Heart right ventricle (tissue), 16 donors: ENCODE measurements around the gene CD81. TPM values are rescaled to one million over a fixed set of nuclear protein-coding genes. Genes with fewer than 3 reads are reported as not detected.
"Not testable (repeated sequence)": the region's sequence is repeated elsewhere in the genome, so short reads cannot be mapped to it uniquely, and the experiment has no call there.

Experiments used
- ATAC-seq, 8 donors: fragments of 200-7000 bp; cut with Tn5 transposase; one replicate each; pipeline ENCODE4 v1.9.1; 2020; ENCODE audit warnings: mild to moderate bottlenecking in 8 of 8, moderate library complexity in 8 of 8, moderate number of reproducible peaks in 1 of 8
- DNase-seq, 2 donors: peaks; one replicate each; pipeline ENCODE4 v3.0.0-alpha.2; 2020
- H3K27ac ChIP-seq, 10 donors: fragments of 200-600 bp; sonication (generic) in 2 of 10; one replicate each; pipeline versions ENCODE4 v1.5.0 to v1.8.0; 2020 to 2022; ENCODE audit warnings: mild to moderate bottlenecking in 3 of 10
- H3K27me3 ChIP-seq, 7 donors: fragments of 200-600 bp; one replicate each; pipeline ENCODE4 v1.8.0; 2021 to 2022; ENCODE audit warnings: mild to moderate bottlenecking in 2 of 7
- H3K36me3 ChIP-seq, 9 donors: fragments of 200-600 bp; sonication (generic) in 1 of 9; one replicate each; pipeline versions ENCODE4 v1.5.0 to v1.8.0; 2020 to 2022; ENCODE audit warnings: mild to moderate bottlenecking in 2 of 9
- H3K4me1 ChIP-seq, 9 donors: fragments of 200-600 bp; sonication (generic) in 1 of 9; one replicate each; pipeline versions ENCODE4 v1.5.0 to v1.8.0; 2020 to 2022; ENCODE audit warnings: mild to moderate bottlenecking in 4 of 9
- H3K4me3 ChIP-seq, 10 donors: fragments of 200-600 bp; sonication (generic) in 2 of 10; one replicate each; pipeline versions ENCODE4 v1.5.0 to v1.8.0; 2020 to 2022; ENCODE audit warnings: mild to moderate bottlenecking in 7 of 10, moderate library complexity in 2 of 10
- H3K9me3 ChIP-seq, 11 donors: fragments of 200-600 bp in 10 of 11; sonication (generic) in 2 of 11; one replicate each; pipeline versions ENCODE4 v1.5.0 to v1.8.0; 2013 to 2022; ENCODE audit warnings: mild to moderate bottlenecking in 2 of 11, control low read depth in 1 of 11, moderate library complexity in 1 of 11
- WGBS, 2 donors: extraction: QIAGEN DNeasy Blood & Tissue Kit; methylation state at CpG; one replicate each; pipeline ENCODE4 v1.1.7; 2013; ENCODE audit warnings: inconsistent platforms in 1 of 2; 5-methylcytosine and 5-hydroxymethylcytosine counted together
- intact Hi-C, 10 donors: fragments of 100-400 bp; cut with DNase I; formaldehyde crosslinking; loops; one replicate each; pipeline versions ENCODE4 v1.11.1 to v1.14.2; 2022
- polyA plus RNA-seq, 2 donors: library from polyadenylated mRNA; stranded (reverse); fragments of 200-250 nt; gene quantifications; one replicate each; pipeline ENCODE4 v1.2.3, GENCODE V29; 2013
- total RNA-seq, 10 donors: library from RNA; stranded (reverse); fragmentation: NEBNext Ultra II Directional in 3 of 10; extraction: Animal tissue kit (Norgen Biotek cat#: 25700) in 3 of 10; gene quantifications; one replicate each; pipeline versions ENCODE4 v1.2.1 to v1.2.4, GENCODE V29; 2021 to 2023
- TF ChIP-seq, protein P1 (sequence below), 9 donors: fragments of 200-600 bp; sonication (generic) in 2 of 9; IDR thresholded peaks; one replicate each; pipeline versions ENCODE4 v1.5.0 to v1.8.0; 2021 to 2022; ENCODE audit warnings: antibody characterized with exemption in 9 of 9, mild to moderate bottlenecking in 5 of 9, moderate library complexity in 1 of 9
- donor health status: Arrhythmogenic right ventricular cardiomyopathy.
- donor health status: ischemic (EF 13 %, LVEDD 7.1; RV severe dilation, severe dysfunction).
- donor health status: healthy with polysubstance abuse.
- donor health status: DM: no; HTN: yes; CAD: no.
- donor health status: DM: no; HTN: no; CAD: no.
- donor health status: ischemic (EF 25% LVEDD 6.9; RV normal size, moderate dysfunction).
- donor health status: ischemic (EF 25% LVEDD 5.7; RV mildly dilated, moderate dysfunction).
- donor health status: healthy.
- donor health status: DM: yes; HTN: yes; CAD: no.
- donor health status: Ischemic cardiomyopathy.
- donor health status: ischemic (EF 35%, LVEDD 5.7; RV mildly dilated, moderate dysfunction).
- donor health status: nonischemic (EF 11% LVEDD 7.7; RV severe dilation, severe dysfunction).
- donor health status: DM: yes; HTN: yes; CAD: no.
- donor health status: PGD.
- donor health status: ischemic (EF 29% LVEDD 5.4; RV normal size, mild dysfunction).
- donor health status: nonischemic (EF 23%, LVEDD 6.1; RV moderate dilation, normal function).

Gene CD81
- total and polyA plus RNA-seq, 12 donors: 346 to 959 (median 513) TPM

DNA sequence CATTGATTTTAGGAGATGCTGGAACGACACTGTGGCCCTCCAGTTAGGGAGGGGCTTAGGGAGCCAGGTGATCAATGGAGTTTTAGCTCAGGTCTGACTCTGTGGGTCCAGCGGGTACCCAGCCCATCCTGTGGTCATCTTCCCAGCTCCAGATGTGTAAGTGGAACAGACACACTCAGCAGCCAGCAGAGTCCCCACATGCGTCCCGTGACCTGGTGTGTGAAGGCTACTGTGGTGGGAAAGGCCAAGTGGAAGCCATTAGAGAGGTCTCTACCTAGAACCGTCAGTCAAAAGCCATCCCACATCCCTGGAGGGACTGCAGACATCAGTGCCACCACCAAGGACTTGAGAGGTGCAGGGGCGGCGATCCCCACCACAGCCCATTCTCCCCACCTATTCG lies 19.9 kb upstream of the CD81 start:
- DNase-seq (no peak), ATAC-seq (no peak)

DNA sequence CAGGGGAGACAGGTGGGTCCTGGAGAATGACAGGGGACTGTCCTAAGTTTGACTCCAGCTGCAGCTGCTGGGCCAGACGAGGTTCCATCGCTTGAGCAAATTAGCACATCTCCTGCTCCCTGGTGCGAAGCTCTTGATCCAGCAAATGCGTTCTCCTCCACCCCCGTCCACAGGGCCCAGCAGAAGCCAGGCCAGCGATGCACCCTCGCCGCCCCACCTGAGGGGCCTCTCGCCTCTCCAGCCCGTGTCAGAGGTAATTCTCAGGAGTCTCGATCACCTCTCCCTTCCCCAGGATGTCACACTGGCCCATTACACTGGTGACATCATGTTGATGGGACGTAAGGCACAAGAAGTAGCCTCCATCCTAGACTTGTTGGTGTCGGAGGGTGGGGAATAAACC lies 19.5 kb upstream of the CD81 start:
- H3K27me3 ChIP-seq, H3K27ac ChIP-seq, DNase-seq, H3K36me3 ChIP-seq, intact Hi-C loops, H3K4me3 ChIP-seq, H3K9me3 ChIP-seq, H3K4me1 ChIP-seq: not testable (repeated sequence)
- ATAC-seq: peak in 1 of 8 donors; percentile 7
- WGBS, 2 donors: 91 to 97% methylated on average over 13 of the region's 13 CpGs

More for the DNA sequence above, 19.9 kb upstream of the CD81 start:
- Histone ChIP-seq H3K4me1 (no peaks in the 10 kb centered on the region), H3K27me3 (no peaks in the 10 kb centered on the region), H3K36me3 (no peaks in the 10 kb centered on the region), H3K9me3 (no peaks in the 10 kb centered on the region), H3K27ac (no peak overlapping the region), H3K4me3 (no peak overlapping the region)
- intact Hi-C loops: no loop called here
- 80 to 82% methylated on average over 8 of the region's 8 CpGs for WGBS, 2 donors
- TF ChIP-seq, protein P1, sequence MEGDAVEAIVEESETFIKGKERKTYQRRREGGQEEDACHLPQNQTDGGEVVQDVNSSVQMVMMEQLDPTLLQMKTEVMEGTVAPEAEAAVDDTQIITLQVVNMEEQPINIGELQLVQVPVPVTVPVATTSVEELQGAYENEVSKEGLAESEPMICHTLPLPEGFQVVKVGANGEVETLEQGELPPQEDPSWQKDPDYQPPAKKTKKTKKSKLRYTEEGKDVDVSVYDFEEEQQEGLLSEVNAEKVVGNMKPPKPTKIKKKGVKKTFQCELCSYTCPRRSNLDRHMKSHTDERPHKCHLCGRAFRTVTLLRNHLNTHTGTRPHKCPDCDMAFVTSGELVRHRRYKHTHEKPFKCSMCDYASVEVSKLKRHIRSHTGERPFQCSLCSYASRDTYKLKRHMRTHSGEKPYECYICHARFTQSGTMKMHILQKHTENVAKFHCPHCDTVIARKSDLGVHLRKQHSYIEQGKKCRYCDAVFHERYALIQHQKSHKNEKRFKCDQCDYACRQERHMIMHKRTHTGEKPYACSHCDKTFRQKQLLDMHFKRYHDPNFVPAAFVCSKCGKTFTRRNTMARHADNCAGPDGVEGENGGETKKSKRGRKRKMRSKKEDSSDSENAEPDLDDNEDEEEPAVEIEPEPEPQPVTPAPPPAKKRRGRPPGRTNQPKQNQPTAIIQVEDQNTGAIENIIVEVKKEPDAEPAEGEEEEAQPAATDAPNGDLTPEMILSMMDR (IDR thresholded peaks at IDR 0.05): no peak

DNA sequence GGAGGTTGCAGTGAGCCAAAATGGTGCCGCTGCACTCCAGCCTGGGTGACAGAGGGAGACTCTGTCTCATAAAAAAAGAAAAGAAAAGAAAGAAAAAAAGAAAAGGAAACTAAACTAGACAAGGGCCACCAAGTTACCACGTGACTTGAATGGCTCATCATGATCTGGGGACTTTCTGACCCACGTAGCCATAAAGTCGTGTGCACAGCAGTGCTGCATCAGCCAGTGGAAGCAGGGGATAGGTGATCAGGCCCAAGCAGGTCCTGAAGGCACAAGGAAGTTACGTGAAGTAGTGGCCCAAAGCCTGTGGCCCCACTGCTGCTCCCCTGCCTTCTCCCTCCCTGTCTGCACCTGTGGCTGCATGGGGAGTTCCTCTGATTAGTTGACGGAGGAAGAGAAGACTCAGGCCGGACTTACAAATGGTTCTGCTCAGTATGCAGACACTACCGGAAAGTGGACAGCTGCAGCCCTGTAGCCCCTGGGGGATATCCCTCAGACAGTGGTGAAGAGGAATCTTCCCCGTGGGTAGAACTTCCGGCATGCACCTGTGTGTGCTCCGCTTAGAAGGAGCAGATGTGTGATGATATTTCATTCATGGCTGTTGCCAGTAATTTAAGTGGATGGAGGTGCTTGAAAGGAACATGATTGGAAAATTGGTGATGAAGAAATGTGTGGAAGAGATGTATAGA lies 18.2 kb upstream of the CD81 start:
- ATAC-seq (no peak), DNase-seq (no peak)
- Histone ChIP-seq H3K27ac (no peak overlapping the region), H3K27me3 (no peaks in the 10 kb centered on the region), H3K36me3 (no peaks in the 10 kb centered on the region), H3K4me1 (peaks cover 0 to 3% (median 0%) of the 10 kb centered on the region in 9 donors), H3K4me3 (no peak overlapping the region), H3K9me3 (no peaks in the 10 kb centered on the region)
- WGBS, 2 donors: 89 to 91% methylated on average over 11 of the region's 11 CpGs
- TF ChIP-seq, protein P1 (IDR thresholded peaks at IDR 0.05): no peak
- intact Hi-C loops: no loop called here

DNA sequence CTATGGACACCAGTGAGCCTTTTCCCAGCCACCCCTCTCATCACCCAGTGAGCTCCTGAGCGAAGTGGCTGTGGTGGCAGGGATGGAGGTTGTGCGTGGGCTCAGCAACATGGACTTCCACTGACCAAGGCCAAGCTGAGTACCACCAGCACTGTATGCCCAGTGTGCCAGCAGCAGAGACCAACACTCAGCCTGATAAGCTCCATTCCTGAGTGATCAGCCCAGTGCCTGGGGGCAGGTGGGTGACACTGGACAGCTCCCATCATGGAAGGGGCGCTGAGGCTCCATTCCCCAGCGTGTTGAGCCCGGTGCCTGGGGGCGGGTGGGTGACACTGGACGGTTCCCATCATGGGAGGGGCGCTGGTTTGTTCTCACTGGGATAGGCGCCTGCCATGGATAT lies 17.6 kb upstream of the CD81 start:
- peaks cover 0 to 3% (median 0%) of the 10 kb centered on the region in 9 donors for H3K4me1 ChIP-seq
- DNase-seq (no peak), ATAC-seq (no peak)
- H3K27me3 ChIP-seq: no peaks in the 10 kb centered on the region
- intact Hi-C loops: no loop called here
- TF ChIP-seq, protein P1 (IDR thresholded peaks at IDR 0.05): no peak
- H3K9me3 ChIP-seq: no peaks in the 10 kb centered on the region
- no peak overlapping the region for H3K4me3 ChIP-seq
- WGBS, 2 donors: 95 to 96% methylated on average over 9 of the region's 9 CpGs
- H3K27ac ChIP-seq: no peak overlapping the region
- H3K36me3 ChIP-seq: no peaks in the 10 kb centered on the region

DNA sequence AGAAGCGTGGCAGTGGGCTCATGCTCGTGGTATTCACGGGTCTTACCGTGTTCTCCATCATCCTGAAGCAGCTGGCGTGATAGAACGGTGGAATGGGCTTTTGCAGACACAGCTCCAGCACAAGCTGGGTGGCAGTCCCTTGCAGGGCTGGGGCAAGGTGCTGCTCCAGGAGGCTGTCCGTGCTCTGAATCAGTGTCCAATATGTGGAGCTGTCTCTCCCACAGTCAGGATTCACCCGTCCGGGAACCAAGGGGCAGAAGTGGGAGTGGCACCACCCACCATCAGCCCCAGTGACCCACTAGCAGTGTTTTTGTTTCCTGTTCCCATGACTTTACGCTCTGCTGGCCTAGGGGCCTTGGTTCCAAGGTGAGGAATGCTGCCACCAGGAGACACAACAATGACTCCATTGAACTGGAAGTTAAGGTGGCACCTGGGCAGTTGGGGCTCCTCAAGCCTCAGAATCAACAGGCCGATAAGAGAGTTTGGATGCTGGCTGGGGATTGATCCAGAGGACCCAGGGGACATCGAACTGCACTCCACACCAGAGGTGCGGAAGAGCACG lies 16.9 kb upstream of the CD81 start:
- H3K27ac ChIP-seq: no peak overlapping the region
- 91 to 94% methylated on average over 14 of the region's 14 CpGs for WGBS, 2 donors
- DNase-seq: no peak
- H3K4me1 ChIP-seq: peaks cover 0 to 3% (median 0%) of the 10 kb centered on the region in 9 donors
- H3K9me3 ChIP-seq: no peaks in the 10 kb centered on the region
- intact Hi-C loops: loop anchor here in 1 of 10 donors (5.0 kb wide), 1 partner anchor 33 kb away; no protein-coding TSS in a partner anchor
- TF ChIP-seq, protein P1 (IDR thresholded peaks at IDR 0.05): no peak
- no peaks in the 10 kb centered on the region for H3K36me3 ChIP-seq
- ATAC-seq: no peak
- no peaks in the 10 kb centered on the region for H3K27me3 ChIP-seq
- H3K4me3 ChIP-seq: no peak overlapping the region
